HG03064 (cell line): ENCODE data around the gene EPHB2.

ENCODE experiments used
- ATAC-seq: cut with Tn5 transposase; IDR thresholded peaks from one replicate; pipeline ENCODE4 v1.9.1; 2021; ENCODE audit warnings: low read depth; ENCODE audit not compliant: unreplicated experiment

EPHB2 gene

GRCh38 chr1:22967833-22968232 lies 257.2 kb downstream of the EPHB2 start:
- ATAC-seq = no peak

- ATAC-seq = no peak
Measured at GRCh38 chr1:22969304-22969709, 258.7 kb downstream of the EPHB2 start.

DNA sequence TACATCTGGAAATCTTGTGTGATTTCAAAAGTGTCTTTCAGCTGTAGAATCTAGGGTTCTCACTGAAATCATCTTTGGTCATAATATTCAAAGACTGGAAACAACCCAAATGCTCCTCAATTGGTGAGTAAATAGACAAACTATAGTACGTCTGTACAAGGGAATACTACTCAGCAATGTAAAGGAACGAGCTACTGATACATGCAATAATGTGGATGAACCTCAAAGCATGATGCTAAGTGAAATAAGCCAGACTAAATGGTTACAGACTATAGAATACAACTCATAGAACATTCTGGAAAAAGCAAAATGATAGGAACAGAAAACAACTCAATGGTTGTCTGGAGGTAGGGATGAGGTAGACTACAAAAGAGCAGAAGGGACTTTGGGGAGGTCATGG lies 259.5 kb downstream of the EPHB2 start:
- ATAC-seq = no peak
